ENCODE measurements around the gene NIPAL4. TPM values are rescaled to one million over a fixed set of nuclear protein-coding genes. Genes with fewer than 3 reads are reported as not detected.

The NIPAL4 gene
- total and polyA plus RNA-seq, 8 donors: 0.19 to 8.3 (median 3.3) TPM; not detected in 1

- no peak for DNase-seq
- TF ChIP-seq CTCF (IDR thresholded peaks at IDR 0.05) (no peak), POLR2AphosphoS5 (IDR thresholded peaks at IDR 0.05) (no peak), EP300 (IDR thresholded peaks at IDR 0.05) (no peak), POLR2A (IDR thresholded peaks at IDR 0.05) (no peak)
Measured at GRCh38 chr5:157454273-157454672, 5.7 kb upstream of the NIPAL4 start.

GRCh38 chr5:157455057-157455456, 5.0 kb upstream of the NIPAL4 start:
- TF ChIP-seq EP300 (IDR thresholded peaks at IDR 0.05): no peak
- no peak overlapping the region for H3K4me3 ChIP-seq
- no peaks in the 10 kb centered on the region for H3K36me3 ChIP-seq
- no peak overlapping the region for H3K27ac ChIP-seq
- peaks cover 0 to 7% (median 4%) of the 10 kb centered on the region in 3 donors for H3K27me3 ChIP-seq
- H3K4me1 ChIP-seq: peaks cover 4 to 13% (median 7%) of the 10 kb centered on the region in 4 donors
- WGBS, 5 donors: 52 to 86% (median 74%) methylated on average over 7 of the region's 7 CpGs
- no peak for DNase-seq
- intact Hi-C loops (cut with DNase I; ENCODE audit: low total_unique reads): no loop called here
- no peaks in the 10 kb centered on the region for H3K9me3 ChIP-seq

More at GRCh38 chr5:157454273-157454672, 5.7 kb upstream of the NIPAL4 start:
- H3K27me3 ChIP-seq: no peaks in the 10 kb centered on the region
- H3K4me3 ChIP-seq: no peak overlapping the region
- H3K27ac ChIP-seq: no peak overlapping the region
- H3K36me3 ChIP-seq: no peaks in the 10 kb centered on the region
- 87 to 93% (median 90%) methylated on average over 7 of the region's 7 CpGs for WGBS, 5 donors
- intact Hi-C loops (cut with DNase I; ENCODE audit: low total_unique reads): no loop called here
- no peaks in the 10 kb centered on the region for H3K9me3 ChIP-seq
- peaks cover 0 to 13% (median 4%) of the 10 kb centered on the region in 4 donors for H3K4me1 ChIP-seq

GRCh38 chr5:157456301-157456700, 3.7 kb upstream of the NIPAL4 start:
- H3K9me3 ChIP-seq: no peaks in the 10 kb centered on the region
- TF ChIP-seq POLR2A (IDR thresholded peaks at IDR 0.05): no peak
- TF ChIP-seq EP300 (IDR thresholded peaks at IDR 0.05): no peak
- no peak for TF ChIP-seq CTCF (IDR thresholded peaks at IDR 0.05)
- no peak for TF ChIP-seq POLR2AphosphoS5 (IDR thresholded peaks at IDR 0.05)
- no peak overlapping the region for H3K4me3 ChIP-seq
- H3K27ac ChIP-seq: no peak overlapping the region
- intact Hi-C loops (cut with DNase I; ENCODE audit: low total_unique reads): no loop called here
- 74 to 93% (median 81%) methylated on average over 5 of the region's 5 CpGs for WGBS, 5 donors
- H3K27me3 ChIP-seq: peaks cover 0 to 20% (median 12%) of the 10 kb centered on the region in 3 donors
- peaks cover 7 to 18% (median 12%) of the 10 kb centered on the region in 4 donors for H3K4me1 ChIP-seq
- DNase-seq: no peak
- H3K36me3 ChIP-seq: no peaks in the 10 kb centered on the region

GRCh38 chr5:157457391-157457790, 2.6 kb upstream of the NIPAL4 start:
- no peaks in the 10 kb centered on the region for H3K36me3 ChIP-seq
- H3K27ac ChIP-seq: no peak overlapping the region
- intact Hi-C loops (cut with DNase I; ENCODE audit: low total_unique reads): no loop called here
- H3K4me1 ChIP-seq: peaks cover 7 to 18% (median 12%) of the 10 kb centered on the region in 4 donors
- H3K27me3 ChIP-seq: peaks cover 0 to 22% (median 15%) of the 10 kb centered on the region in 3 donors
- TF ChIP-seq POLR2AphosphoS5 (IDR thresholded peaks at IDR 0.05): no peak
- TF ChIP-seq POLR2A (IDR thresholded peaks at IDR 0.05): no peak
- TF ChIP-seq EP300 (IDR thresholded peaks at IDR 0.05): no peak
- no peak for TF ChIP-seq CTCF (IDR thresholded peaks at IDR 0.05)
- H3K4me3 ChIP-seq: no peak overlapping the region
- no peaks in the 10 kb centered on the region for H3K9me3 ChIP-seq
- no peak for DNase-seq
- WGBS, 5 donors: 93 to 97% (median 95%) methylated on average over 5 of the region's 5 CpGs

- Histone ChIP-seq H3K27me3 (peaks cover 0 to 28% (median 15%) of the 10 kb centered on the region in 3 donors), H3K27ac (no peak overlapping the region), H3K4me3 (no peak overlapping the region), H3K36me3 (no peaks in the 10 kb centered on the region), H3K9me3 (no peaks in the 10 kb centered on the region), H3K4me1 (peaks cover 7 to 18% (median 13%) of the 10 kb centered on the region in 4 donors)
- intact Hi-C loops (cut with DNase I; ENCODE audit: low total_unique reads): no loop called here
- no peak for DNase-seq
- no peak for TF ChIP-seq POLR2AphosphoS5 (IDR thresholded peaks at IDR 0.05)
- 85 to 96% (median 89%) methylated on average over 5 of the region's 5 CpGs for WGBS, 5 donors
Measured at GRCh38 chr5:157458835-157459234, 1.2 kb upstream of the NIPAL4 start.

Measured in stomach (tissue), 9 donors.